ENCODE measurements around the gene ERN1. TPM values are rescaled to one million over a fixed set of nuclear protein-coding genes. Genes with fewer than 3 reads are reported as not detected.

Gene ERN1
- total RNA-seq, 2 experiments from 2014 or later: 126 to 128 TPM

DNA sequence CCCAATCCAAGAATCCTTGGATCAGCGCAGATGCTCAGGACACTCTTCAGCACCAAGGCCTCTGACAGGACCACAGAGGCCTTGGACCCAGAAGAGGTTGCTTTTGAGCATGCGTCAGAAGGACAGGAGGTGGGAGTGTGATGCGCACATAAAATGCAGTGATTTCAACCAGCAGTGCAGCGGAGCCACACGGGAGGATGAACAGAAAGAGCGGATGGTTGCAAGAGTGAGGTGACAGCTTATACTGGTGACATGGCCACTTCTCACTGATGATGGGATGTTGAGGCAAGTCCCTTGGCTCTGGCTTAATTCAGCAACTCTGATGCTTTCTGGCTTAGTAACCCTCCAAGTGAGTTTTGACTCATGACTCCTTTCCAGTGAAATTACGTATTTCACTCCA lies 25.2 kb upstream of the ERN1 start:
- ChIA-PET POLR2A (interaction anchor here (4.0 kb wide), 1 partner anchor 9 kb away, joined by 20 read pairs; no protein-coding TSS in a partner anchor), CTCF (interaction anchor here (1.8 kb wide), 1 partner anchor 22 kb away, joined by 4 read pairs; no protein-coding TSS in a partner anchor)
- H3K27ac Mint-ChIP-seq: no peak overlapping the region
- no peaks in the 10 kb centered on the region for H3K4me1 Mint-ChIP-seq
- H3K4me3 Mint-ChIP-seq: no peak overlapping the region
- no peaks in the 10 kb centered on the region for H3K27me3 Mint-ChIP-seq
- DNase-seq: no peak
- peaks cover 7% of the 10 kb centered on the region for H3K36me3 Mint-ChIP-seq (ENCODE audit: low read depth)
- H3K9me3 Mint-ChIP-seq: no peaks in the 10 kb centered on the region

DNA sequence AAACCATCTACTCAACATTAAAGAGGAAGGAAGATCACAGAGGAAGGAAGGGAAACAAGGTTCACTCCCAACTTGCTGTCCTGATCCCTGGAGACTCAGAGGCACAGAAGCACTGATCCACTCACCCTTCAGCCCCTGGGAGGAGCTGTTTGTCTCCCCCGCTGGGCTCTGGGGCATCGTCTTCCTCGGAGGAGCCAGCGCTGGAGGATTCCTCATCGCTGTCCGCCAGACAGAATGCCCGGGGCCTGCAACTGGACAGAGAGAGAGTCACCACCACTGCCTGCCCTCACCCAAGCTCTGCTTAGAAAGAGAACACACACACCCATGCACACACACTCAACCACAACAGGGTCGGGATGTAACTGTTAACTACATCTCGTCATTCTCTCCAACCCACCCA lies 24.8 kb upstream of the ERN1 start:
- ChIA-PET POLR2A (interaction anchor here (4.0 kb wide), 1 partner anchor 9 kb away, joined by 20 read pairs; no protein-coding TSS in a partner anchor), CTCF (interaction anchor here (1.0 to 1.8 kb wide), 2 partner anchors 21 to 236 kb away, joined by 4 read pairs; partner anchors contain the start of gene GH1)
- no peaks in the 10 kb centered on the region for H3K27me3 Mint-ChIP-seq
- H3K4me1 Mint-ChIP-seq: no peaks in the 10 kb centered on the region
- no peak overlapping the region for H3K4me3 Mint-ChIP-seq
- H3K9me3 Mint-ChIP-seq: no peaks in the 10 kb centered on the region
- DNase-seq: no peak
- no peak overlapping the region for H3K27ac Mint-ChIP-seq
- peaks cover 7% of the 10 kb centered on the region for H3K36me3 Mint-ChIP-seq (ENCODE audit: low read depth)

DNA sequence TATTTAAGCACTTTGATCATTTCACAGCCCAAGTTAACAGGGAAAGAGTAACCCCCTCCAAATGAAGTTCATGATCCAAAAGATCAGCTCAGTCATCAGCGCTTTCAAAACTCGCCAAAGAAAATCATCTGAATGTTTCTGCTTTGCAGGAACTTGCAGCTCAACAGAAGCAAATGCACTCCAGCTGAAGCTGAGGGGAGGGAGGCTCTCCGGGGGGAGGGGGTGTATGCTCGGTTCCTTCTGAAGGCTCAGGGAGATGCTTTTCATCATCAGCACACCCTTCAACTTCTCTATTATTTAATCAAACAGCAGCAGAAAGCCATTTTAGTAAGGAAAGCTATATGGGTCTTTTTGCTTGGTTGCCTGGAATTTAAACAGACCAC lies 24.4 kb upstream of the ERN1 start:
- ChIA-PET CTCF (interaction anchor here (0.7 to 1.8 kb wide), 5 partner anchors 21 to 235 kb away, joined by 3 to 4 read pairs (median 4); partner anchors contain the start of gene GH1), POLR2A (interaction anchor here (4.0 kb wide), 1 partner anchor 9 kb away, joined by 20 read pairs; no protein-coding TSS in a partner anchor)
- Mint-ChIP-seq H3K4me1 (no peaks in the 10 kb centered on the region), H3K9me3 (no peaks in the 10 kb centered on the region), H3K27ac (no peak overlapping the region), H3K36me3 (ENCODE audit: low read depth) (peaks cover 7% of the 10 kb centered on the region), H3K4me3 (no peak overlapping the region), H3K27me3 (no peaks in the 10 kb centered on the region)
- DNase-seq: no peak

DNA sequence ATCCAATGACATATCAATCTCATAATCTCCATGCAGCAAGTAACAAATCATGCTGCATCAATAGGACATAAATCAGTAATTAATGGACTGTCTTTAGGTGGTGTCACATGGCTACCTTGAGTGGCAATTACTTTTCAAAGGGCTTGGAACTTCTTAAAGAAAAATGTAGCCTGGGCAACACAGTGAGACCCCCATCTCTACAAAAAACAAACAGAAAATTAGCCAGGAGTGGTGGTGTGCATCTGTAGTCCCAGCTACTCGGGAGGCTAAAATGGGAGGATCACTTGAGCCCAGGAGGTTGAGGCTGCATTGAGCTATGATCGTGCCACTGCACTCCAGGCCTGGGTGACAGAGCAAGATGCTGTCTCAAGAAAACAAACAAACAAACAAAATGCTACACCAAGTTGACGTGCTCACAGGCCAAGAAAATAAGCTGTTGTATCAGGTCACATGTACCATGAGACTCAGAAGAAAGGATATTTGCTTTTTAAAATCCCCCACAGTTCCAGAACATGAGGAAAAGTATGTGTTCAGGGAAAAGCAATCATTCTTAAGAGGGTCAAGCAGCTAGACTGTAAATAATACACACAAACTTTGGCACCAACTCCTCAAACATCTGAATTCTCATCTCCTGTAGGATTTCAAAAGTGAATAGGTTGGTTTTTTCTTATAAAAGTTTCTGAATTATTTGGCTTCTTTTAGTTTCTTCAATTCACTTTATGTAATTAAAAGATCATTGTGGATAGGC lies 23.8 kb upstream of the ERN1 start:
- POLR2A ChIA-PET: interaction anchor here (4.0 kb wide), 1 partner anchor 8 kb away, joined by 20 read pairs; no protein-coding TSS in a partner anchor

DNA sequence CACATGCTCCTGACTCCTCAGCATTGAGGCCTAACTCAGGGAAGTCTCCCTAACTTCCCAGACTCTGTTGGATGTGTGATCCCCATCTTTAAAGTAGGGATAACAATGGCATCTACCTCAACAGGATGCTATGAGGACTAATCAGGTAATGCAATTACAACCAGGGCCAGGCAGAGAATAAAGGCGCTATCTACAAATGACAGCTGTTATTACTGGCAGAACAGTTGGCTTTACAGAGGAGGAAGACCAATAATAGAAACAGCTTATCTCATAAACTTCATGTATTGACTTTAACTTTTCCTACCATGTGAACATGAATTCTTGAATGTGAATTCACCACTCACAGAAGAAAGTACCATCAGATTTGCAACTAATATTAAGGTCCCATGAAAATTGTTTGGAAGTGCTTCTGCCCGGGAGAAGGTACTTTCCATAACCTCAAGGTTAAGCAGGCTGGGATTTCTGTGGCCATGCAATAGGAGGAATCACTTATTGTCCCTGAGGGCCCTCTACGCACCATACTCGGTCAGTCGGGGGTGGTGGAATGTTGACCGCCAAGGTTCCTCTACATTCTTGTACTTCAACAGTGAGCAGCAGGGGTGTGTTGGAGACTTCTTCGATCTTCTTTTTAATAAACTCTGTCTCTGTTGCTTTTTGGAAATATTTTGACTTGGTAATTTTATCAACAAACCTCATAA lies 22.6 kb upstream of the ERN1 start:
- H3K27me3 Mint-ChIP-seq: no peaks in the 10 kb centered on the region

More for the DNA sequence above, 23.8 kb upstream of the ERN1 start:
- Mint-ChIP-seq H3K4me3 (no peak overlapping the region), H3K4me1 (no peaks in the 10 kb centered on the region), H3K9me3 (no peaks in the 10 kb centered on the region), H3K36me3 (ENCODE audit: low read depth) (peaks cover 9% of the 10 kb centered on the region), H3K27me3 (no peaks in the 10 kb centered on the region), H3K27ac (no peak overlapping the region)
- no peak for DNase-seq
- CTCF ChIA-PET: interaction anchor here (0.7 to 1.8 kb wide), 5 partner anchors 20 to 235 kb away, joined by 3 to 4 read pairs (median 4); partner anchors contain the start of gene GH1

DNA sequence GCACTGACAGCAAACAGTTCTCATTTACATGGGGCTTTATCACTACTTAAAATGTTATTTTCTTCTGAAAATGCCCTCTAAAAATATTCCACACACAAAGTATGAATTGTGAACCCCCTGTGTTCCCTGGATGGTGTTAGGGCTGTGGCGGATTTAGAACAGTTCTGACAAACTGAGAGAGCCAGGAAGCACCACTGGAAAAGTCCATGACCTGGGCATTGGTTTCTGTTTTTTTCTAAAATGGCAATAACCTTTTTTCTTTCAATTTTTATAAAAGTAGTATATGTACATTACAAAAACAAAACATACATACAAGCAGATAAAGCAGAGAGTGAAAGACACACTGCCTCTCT lies 21.0 kb upstream of the ERN1 start:
- H3K9me3 Mint-ChIP-seq: no peaks in the 10 kb centered on the region
- no peak overlapping the region for H3K27ac Mint-ChIP-seq
- ChIA-PET CTCF (no interaction called here), POLR2A (no interaction called here)
- peaks cover 29% of the 10 kb centered on the region for H3K36me3 Mint-ChIP-seq (ENCODE audit: low read depth)
- no peak for DNase-seq
- no peak overlapping the region for H3K4me3 Mint-ChIP-seq
- peaks cover 19% of the 10 kb centered on the region for H3K4me1 Mint-ChIP-seq
- no peaks in the 10 kb centered on the region for H3K27me3 Mint-ChIP-seq

More for the DNA sequence above, 22.6 kb upstream of the ERN1 start:
- POLR2A ChIA-PET: no interaction called here
- no peaks in the 10 kb centered on the region for H3K9me3 Mint-ChIP-seq
- CTCF ChIA-PET: no interaction called here
- H3K4me3 Mint-ChIP-seq: no peak overlapping the region
- DNase-seq: no peak
- peaks cover 18% of the 10 kb centered on the region for H3K36me3 Mint-ChIP-seq (ENCODE audit: low read depth)
- no peak overlapping the region for H3K27ac Mint-ChIP-seq
- peaks cover 8% of the 10 kb centered on the region for H3K4me1 Mint-ChIP-seq

DNA sequence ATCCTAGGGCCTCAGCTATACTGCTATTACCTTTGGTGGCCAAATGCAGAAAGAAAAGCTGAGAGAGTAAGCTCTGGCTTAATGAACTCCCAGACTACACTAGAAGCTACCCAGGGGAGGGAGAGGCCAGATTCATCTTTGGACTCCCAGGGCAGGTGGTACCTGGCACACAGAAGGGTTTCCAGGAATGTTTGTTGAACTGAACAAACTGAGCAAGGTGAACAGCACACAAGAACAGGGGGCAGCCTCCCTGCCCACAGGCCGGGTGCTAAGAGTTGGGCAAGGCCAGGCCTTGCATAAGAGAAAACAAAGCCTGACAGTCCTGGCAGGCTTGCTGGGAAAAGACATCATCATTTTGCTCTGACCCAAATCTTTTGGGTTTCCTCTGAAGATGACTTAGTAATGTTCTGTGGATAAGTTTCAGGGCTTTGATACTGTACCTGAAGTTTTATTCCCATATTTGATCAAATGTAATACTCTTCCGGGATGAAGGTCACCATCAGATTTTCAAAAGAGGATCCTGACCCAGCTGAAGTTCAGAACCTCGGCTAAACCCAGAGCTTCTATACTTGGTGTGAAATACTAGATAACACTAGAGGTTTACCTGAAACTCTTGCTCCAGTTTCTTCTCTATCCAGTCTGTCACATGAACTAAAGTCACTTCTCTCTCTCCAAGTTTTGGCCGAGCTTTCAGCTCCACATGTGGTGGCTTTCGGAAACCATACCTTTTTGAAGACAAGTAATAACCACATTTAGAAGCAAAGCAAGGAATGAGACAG lies 20.5 kb upstream of the ERN1 start:
- POLR2A ChIA-PET: interaction anchor here (0.9 to 5.6 kb wide), 2 partner anchors 21 to 112 kb away, joined by 3 to 38 read pairs; partner anchors contain the start of gene TEX2

DNA sequence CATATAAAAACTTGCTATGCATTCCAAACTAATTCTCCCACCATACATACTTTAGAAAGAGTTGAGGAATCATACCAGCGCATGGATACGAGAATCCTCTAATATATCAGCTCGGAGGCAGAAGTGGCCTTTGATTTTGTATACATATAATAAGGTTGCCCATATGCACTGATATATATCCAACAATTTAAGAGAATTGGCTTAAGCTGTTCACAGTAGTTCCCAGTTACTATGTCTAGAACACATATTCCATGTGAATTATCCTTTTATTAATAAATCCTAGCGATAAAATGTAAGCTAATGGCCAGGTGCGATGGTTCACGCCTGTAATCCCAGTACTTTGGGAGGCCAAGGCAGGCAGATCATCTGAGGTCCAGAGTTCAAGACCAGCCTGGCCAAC lies 19.3 kb upstream of the ERN1 start:
- H3K27me3 Mint-ChIP-seq: no peaks in the 10 kb centered on the region
- no peak overlapping the region for H3K27ac Mint-ChIP-seq
- no peak for DNase-seq
- H3K9me3 Mint-ChIP-seq: no peaks in the 10 kb centered on the region
- peaks cover 24% of the 10 kb centered on the region for H3K4me1 Mint-ChIP-seq
- ChIA-PET POLR2A (interaction anchor here (0.5 to 5.6 kb wide), 4 partner anchors 114 to 293 kb away, joined by 3 to 38 read pairs (median 4); partner anchors contain the start of gene TEX2), CTCF (interaction anchor here (1.0 to 3.4 kb wide), 6 partner anchors 15 to 270 kb away, joined by 3 to 26 read pairs (median 4); partner anchors contain the start of genes GH1 and TEX2)
- peaks cover 29% of the 10 kb centered on the region for H3K36me3 Mint-ChIP-seq (ENCODE audit: low read depth)
- no peak overlapping the region for H3K4me3 Mint-ChIP-seq

More for the DNA sequence above, 20.5 kb upstream of the ERN1 start:
- Mint-ChIP-seq H3K27ac (no peak overlapping the region), H3K4me1 (peaks cover 19% of the 10 kb centered on the region), H3K36me3 (ENCODE audit: low read depth) (peaks cover 29% of the 10 kb centered on the region), H3K4me3 (no peak overlapping the region), H3K27me3 (no peaks in the 10 kb centered on the region), H3K9me3 (no peaks in the 10 kb centered on the region)
- DNase-seq: no peak
- CTCF ChIA-PET: interaction anchor here (0.6 to 3.4 kb wide), 6 partner anchors 16 to 468 kb away, joined by 3 to 26 read pairs (median 3); no protein-coding TSS in a partner anchor

DNA sequence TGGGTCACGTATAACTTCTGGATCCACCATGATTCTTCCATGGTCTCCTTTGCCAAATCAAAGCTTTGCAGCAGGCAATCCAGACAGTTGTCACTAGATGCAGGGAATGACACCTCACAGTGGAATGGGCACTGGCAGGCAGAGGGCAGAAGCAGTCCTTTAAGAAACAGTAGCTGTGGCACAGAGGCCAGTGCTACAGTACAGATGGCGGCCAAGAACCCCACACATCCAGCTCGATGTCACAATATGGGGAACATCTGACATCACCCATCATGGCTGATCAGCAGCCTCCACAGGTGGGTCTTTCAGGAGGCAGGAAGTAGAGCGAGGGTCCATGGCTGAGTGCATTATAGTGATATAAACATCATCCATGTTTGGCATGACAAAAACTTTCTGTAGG lies 18.8 kb upstream of the ERN1 start:
- no peaks in the 10 kb centered on the region for H3K27me3 Mint-ChIP-seq
- ChIA-PET POLR2A (interaction anchor here (0.9 to 5.6 kb wide), 3 partner anchors 114 to 215 kb away, joined by 3 to 38 read pairs (median 4); partner anchors contain the start of gene TEX2), CTCF (interaction anchor here (1.0 to 3.6 kb wide), 7 partner anchors 15 to 271 kb away, joined by 3 to 26 read pairs (median 5); partner anchors contain the start of genes GH1 and TEX2)
- H3K4me1 Mint-ChIP-seq: peaks cover 25% of the 10 kb centered on the region
- H3K4me3 Mint-ChIP-seq: no peak overlapping the region
- peak overlapping the region; percentile 17 for H3K27ac Mint-ChIP-seq
- DNase-seq: no peak
- peaks cover 29% of the 10 kb centered on the region for H3K36me3 Mint-ChIP-seq (ENCODE audit: low read depth)
- H3K9me3 Mint-ChIP-seq: no peaks in the 10 kb centered on the region

DNA sequence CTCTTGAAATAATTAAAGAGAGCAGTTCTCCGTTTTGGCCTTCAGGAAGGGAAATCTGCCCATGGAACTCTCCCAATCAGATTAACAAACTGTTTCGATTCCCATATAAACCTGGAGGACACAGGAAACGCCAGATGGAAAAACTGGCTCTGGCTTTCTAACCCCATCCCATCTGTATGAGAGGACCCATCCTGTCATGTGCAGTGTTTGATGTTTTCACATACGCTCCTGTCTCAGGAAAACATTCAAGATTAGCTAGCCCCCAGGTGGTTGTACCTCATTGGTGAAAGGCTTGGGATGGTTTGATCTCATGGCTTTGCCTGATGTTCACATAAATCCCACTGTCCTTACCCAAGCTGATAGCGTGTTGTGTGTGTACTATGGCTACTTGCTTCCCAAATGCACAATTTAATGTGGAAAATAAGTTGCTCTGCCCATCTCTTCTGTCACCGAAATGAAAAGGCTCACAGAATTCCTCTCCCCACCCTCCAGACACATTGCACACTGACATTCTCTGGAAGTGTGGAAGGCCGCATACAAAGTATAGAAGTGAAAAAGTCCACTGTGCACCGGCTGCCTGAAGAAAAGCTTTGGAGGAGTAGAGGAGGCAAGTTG lies 18.2 kb upstream of the ERN1 start:
- Mint-ChIP-seq H3K4me3 (no peak overlapping the region), H3K36me3 (ENCODE audit: low read depth) (peaks cover 27% of the 10 kb centered on the region), H3K27me3 (no peaks in the 10 kb centered on the region), H3K4me1 (peaks cover 25% of the 10 kb centered on the region), H3K27ac (peak overlapping the region; percentile 17), H3K9me3 (no peaks in the 10 kb centered on the region)
- POLR2A ChIA-PET: interaction anchor here (0.9 to 5.6 kb wide), 7 partner anchors 18 to 214 kb away, joined by 3 to 67 read pairs (median 31); partner anchors contain the start of genes ERN1, ICAM2 and TEX2
- no peak for DNase-seq
- CTCF ChIA-PET: interaction anchor here (1.0 to 3.6 kb wide), 8 partner anchors 14 to 271 kb away, joined by 3 to 26 read pairs (median 3); partner anchors contain the start of genes GH1 and TEX2

DNA sequence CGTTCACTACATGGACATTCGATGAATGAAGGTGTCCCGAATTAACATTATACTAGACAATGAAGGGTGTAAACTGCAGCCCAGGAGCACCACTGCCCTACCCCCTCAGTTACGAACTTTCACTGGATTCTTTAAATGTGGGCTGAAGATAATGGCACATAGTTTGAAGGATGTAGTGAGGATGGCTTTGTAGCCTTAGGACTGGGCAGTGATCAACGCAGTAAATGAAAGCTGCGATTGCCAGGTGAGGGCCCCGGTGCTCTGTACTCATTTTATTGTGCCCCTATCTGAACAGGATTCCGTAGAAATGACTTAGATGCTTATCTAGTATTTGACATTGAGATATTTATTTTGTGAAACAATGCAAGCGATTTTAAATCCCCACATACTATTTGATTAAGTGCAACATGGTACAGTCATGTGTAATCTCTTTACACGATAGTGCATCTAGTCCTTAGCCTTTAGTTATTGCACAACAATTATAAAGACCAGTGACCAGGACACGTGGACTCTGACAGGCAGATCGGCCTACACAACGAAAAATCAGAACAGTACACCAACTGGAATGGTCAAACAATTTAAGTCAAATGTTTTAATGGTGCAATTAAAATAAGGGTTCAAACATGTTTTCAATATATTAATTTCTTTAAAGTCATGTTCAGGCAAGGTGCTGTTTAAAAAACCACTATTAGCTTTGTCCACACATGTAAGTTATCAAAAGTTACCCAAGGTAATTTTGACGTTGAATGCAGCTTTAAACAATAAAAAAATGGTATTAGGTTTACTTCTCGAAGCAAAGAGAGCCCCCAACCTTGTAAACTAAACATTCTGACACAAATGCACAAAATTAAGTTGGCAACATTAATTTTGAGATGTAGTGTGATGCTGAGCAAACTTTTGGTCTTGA lies 17.4 kb upstream of the ERN1 start:
- DNase-seq: no peak
- H3K4me1 Mint-ChIP-seq: peaks cover 25% of the 10 kb centered on the region
- H3K27me3 Mint-ChIP-seq: no peaks in the 10 kb centered on the region
- no peak overlapping the region for H3K27ac Mint-ChIP-seq
- no peaks in the 10 kb centered on the region for H3K9me3 Mint-ChIP-seq
- H3K36me3 Mint-ChIP-seq (ENCODE audit: low read depth): peaks cover 22% of the 10 kb centered on the region
- H3K4me3 Mint-ChIP-seq: no peak overlapping the region
- ChIA-PET CTCF (interaction anchor here (1.0 to 3.6 kb wide), 5 partner anchors 13 to 228 kb away, joined by 3 to 26 read pairs (median 5); no protein-coding TSS in a partner anchor), POLR2A (interaction anchor here (0.6 to 5.6 kb wide), 15 partner anchors 13 to 319 kb away, joined by 3 to 67 read pairs (median 8); partner anchors contain the start of genes CSHL1, ERN1, ICAM2 and TEX2)

All from activated CD4-positive, alpha-beta memory T cell treated with anti-CD3 and anti-CD28 coated beads, Interleukin-2, amount 10 ng/mL, durations not matched to agents 7 days and 5 days (primary cell).